ENCODE results near the gene DIAPH1.

DIAPH1 gene

GRCh38 chr5:141496038-141496437, 122.8 kb downstream of the DIAPH1 start:
- no peak for DNase-seq

DNA sequence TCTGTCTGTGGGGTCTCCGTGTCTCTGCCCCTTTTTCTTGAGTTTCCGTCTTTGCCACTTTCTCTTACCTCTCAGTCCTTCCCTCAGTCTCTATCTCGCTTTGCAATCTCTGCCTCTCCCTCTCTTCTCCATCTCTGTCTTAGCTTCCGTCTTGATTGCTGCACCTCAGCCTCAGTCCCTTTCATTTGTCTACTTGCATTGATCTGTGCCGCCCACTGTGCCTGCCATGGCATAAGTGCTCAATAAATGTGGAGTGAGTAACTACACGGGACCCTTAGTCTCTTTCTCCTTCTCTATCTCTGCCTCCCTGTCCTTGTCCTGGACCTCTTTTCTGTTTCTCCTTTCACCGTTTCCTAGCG, 123.4 kb downstream of the DIAPH1 start:
- no peak for DNase-seq

DNA sequence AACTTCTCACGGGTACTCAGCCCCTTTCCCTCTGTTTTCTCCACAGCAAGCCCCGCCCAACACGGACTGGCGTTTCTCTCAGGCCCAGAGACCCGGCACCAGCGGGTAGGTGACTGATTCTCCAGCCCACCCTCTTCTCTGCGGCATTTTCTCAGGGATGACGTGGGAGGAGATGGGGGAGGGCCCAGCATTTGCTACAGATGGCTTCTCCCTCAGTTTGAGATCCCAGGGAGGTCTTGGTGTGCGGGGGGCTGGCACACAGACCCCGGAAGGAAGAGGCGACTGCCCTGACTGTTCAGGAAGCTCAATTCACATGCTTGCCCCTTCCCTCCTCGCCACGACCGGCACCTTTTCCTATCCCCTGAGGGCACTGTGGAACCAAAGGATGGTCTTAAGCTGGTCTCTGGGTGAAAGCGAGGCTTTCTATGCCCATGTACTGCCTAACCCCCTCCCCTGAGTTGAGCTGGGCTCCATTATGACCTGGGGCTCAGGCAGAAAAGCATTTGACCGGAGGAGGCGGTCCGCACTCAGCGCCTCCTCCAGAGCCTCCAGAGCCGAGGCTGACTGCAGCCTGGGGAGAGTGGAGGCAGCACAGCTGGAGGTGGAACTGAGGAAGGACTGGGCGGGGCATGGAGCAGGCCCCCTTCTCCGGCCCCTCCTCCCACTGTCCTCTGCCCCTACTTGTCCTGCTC, 123.9 kb downstream of the DIAPH1 start:
- no peak for DNase-seq

DNA sequence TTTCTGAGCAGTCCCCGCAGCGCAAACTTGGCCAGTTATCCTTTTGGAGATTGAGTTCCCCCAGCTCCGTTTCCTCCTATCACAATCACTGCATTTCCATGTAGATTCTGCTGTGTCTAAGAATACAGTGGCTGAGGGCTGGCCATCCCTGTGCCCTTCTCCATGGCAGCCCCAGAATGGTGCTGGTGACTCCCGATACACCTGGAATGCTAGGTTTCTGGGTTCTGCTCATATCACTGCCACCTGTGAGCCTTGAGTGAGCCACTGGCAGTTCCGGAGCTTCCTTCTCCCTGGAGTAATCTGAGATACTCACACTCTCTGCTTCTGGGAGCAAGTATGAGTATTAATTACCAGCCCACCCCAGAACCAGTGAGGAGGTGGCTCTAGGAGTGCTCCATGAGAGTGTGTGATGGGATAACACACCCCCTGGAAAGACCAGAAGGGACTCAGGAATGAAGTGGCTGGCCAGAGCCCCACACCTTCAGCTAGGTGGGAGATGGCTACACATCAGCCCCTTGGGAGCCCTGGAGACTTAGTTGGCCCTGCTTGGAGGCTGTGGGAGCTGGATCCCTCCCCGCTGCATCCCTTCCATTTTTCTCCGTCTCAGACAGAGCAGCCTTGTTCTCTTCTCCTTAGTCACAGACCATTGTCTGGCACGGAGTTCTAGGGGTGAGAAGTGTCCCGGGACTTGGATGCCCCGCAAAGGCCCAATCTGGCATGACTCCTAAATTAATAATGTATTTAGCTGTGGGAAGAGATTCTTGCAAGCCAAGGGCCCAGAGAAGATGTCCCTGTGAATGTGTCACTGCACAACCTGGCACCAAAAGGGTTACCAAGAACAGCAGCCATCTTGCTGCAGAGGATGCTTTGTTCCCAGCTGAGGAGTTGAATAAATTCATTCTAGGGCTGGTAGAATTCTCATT, 125.0 kb downstream of the DIAPH1 start:
- no peak for DNase-seq

- DNase-seq: peak; percentile 51
Observed at GRCh38 chr5:141492168-141492885, 126.5 kb downstream of the DIAPH1 start.

DNA sequence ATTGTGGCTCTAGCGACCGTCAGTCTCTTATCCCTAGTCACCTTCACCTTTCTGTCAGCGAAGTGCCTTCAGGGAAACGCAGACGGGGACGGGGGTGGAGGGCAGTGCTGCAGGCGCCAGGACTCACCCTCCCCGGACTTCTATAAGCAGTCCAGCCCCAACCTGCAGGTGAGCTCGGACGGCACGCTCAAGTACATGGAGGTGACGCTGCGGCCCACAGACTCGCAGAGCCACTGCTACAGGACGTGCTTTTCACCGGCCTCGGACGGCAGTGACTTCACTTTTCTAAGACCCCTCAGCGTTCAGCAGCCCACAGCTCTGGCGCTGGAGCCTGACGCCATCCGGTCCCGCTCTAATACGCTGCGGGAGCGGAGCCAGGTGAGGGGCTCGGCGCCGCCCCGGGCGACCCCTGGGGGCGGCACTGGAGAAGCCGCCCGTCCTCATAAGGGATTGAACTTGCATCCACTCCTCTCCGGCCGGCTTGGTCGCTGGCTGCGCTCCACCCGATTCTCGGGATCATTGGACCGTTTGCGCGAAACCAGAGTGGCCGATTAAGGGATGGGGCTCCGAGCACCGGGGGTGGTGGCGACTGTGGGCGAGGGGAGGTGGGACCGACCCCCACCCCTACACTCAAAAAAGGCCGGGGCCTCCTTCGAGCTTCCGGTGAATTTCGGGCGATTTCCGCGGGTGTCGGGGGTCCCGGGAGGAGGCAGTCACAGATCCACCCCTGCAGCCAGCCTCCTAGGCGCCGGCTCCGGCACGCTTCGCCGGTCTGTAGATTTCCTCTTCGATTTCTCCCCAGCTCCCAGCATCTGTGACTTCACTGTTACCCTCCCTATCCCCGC, 127.3 kb downstream of the DIAPH1 start:
- no peak for DNase-seq

GRCh38 chr5:141490771-141491170, 128.0 kb downstream of the DIAPH1 start:
- no peak for DNase-seq

GRCh38 chr5:141490271-141490670, 128.5 kb downstream of the DIAPH1 start:
- DNase-seq: no peak

- no peak for DNase-seq
Observed at GRCh38 chr5:141489841-141490240, 129.0 kb downstream of the DIAPH1 start.

- no peak for DNase-seq
Observed at GRCh38 chr5:141488591-141489561, 129.9 kb downstream of the DIAPH1 start, which contains the start of gene PCDHGC5. TSS of gene PCDHGC5 (plus strand) at chr5:141489081. CDS start at chr5:141489241, 160 bp downstream.

DNA sequence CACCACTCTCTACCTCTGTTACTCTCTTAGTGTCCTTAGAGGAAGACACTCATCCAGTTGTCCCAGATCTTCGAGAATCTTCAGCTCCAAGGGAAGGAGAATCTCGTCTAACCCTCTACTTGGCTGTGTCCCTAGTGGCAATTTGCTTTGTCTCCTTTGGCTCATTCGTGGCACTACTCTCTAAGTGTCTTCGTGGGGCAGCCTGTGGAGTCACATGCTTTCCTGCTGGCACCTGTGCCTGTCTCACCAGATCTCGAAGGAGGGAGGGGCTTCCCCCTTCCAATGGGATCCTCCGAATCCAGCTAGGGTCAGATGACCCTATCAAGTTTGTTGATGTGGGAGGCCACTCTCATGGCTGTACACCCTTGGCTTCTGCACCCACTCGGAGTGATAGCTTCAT, 131.7 kb downstream of the DIAPH1 start:
- no peak for DNase-seq

DNA sequence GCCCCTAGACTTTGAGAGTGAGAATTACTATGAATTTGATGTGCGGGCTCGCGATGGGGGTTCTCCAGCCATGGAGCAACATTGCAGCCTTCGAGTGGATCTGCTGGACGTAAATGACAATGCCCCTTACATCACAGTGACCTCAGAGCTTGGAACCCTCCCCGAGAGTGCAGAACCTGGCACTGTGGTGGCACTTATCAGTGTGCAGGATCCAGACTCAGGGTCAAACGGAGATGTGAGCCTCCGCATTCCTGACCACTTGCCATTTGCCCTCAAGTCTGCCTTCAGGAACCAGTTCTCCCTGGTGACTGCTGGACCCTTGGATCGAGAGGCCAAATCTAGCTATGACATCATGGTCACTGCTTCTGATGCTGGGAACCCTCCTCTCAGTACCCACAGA, 132.7 kb downstream of the DIAPH1 start:
- DNase-seq: no peak

- DNase-seq: no peak
Observed at GRCh38 chr5:141485321-141486055, 133.3 kb downstream of the DIAPH1 start.

- peak; percentile 45 for DNase-seq
Observed at GRCh38 chr5:141484641-141485311, 134.0 kb downstream of the DIAPH1 start, which contains the start of gene PCDHGC4. TSS of gene PCDHGC4 (plus strand) at chr5:141485030. CDS start at chr5:141485174, 144 bp downstream.

GRCh38 chr5:141484310-141484640, 134.5 kb downstream of the DIAPH1 start:
- DNase-seq: no peak

- DNase-seq: no peak
Observed at GRCh38 chr5:141483902-141484301, 134.9 kb downstream of the DIAPH1 start.

GRCh38 chr5:141479776-141480175, 139.0 kb downstream of the DIAPH1 start:
- DNase-seq: no peak

DNA sequence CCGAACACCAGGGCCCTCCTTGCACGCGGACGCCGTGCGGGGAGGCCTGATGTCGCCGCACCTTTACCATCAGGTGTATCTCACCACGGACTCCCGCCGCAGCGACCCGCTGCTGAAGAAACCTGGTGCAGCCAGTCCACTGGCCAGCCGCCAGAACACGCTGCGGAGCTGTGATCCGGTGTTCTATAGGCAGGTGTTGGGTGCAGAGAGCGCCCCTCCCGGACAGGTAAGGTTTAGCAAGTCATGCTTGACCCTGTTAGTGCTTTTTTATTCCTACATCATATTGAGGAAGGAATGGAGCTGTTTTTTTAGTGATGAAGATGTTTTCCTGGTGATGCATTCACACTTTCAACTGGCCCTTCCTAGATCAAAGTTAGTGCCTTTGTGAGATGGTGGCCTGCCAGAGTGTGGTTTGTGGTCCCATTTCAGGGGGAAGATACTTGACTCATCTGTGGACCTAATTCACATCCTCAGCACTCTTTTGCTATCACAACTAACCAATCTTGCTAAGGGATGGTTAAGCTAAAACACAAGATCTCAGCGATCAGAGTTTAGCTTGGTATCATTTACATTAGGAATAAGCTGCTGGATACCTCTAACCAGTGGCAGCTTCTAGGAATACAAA, 140.4 kb downstream of the DIAPH1 start:
- no peak for DNase-seq

DNA sequence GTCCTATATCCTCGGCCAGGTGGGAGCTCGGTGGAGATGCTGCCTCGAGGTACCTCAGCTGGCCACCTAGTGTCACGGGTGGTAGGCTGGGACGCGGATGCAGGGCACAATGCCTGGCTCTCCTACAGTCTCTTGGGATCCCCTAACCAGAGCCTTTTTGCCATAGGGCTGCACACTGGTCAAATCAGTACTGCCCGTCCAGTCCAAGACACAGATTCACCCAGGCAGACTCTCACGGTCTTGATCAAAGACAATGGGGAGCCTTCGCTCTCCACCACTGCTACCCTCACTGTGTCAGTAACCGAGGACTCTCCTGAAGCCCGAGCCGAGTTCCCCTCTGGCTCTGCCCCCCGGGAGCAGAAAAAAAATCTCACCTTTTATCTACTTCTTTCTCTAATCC, 141.0 kb downstream of the DIAPH1 start:
- DNase-seq: no peak

Data from stimulated activated CD4-positive, alpha-beta T cell treated with anti-CD3 and anti-CD28 coated beads, Interleukin-15, amount 100 ng/mL, for 24 hours (primary cell).